GM04503 (cell line): ENCODE results near the gene SMC4.

Source experiments
- DNase-seq: peaks from one replicate; pipeline ENCODE4 v3.0.0-alpha.2; 2012; ENCODE audit warnings: low read depth

The SMC4 gene

GRCh38 chr3:160395297-160395696, 4.2 kb upstream of the SMC4 start:
- DNase-seq = peak; percentile 63

GRCh38 chr3:160398820-160399124, 678 bp upstream of the SMC4 start:
- no peak for DNase-seq

GRCh38 chr3:160400030-160400701, 716 bp downstream of the SMC4 start:
- DNase-seq = no peak

GRCh38 chr3:160400702-160401150, 1.3 kb downstream of the SMC4 start:
- no peak for DNase-seq

- DNase-seq = no peak
These were observed 2.0 kb downstream of the SMC4 start for GRCh38 chr3:160401291-160402095.

- DNase-seq = no peak
These were observed 3.0 kb downstream of the SMC4 start for GRCh38 chr3:160402221-160403027.

GRCh38 chr3:160403028-160403545, 3.6 kb downstream of the SMC4 start:
- no peak for DNase-seq

GRCh38 chr3:160403796-160404470, 4.5 kb downstream of the SMC4 start:
- DNase-seq = no peak

GRCh38 chr3:160409812-160410610, 10.6 kb downstream of the SMC4 start:
- no peak for DNase-seq

- DNase-seq = no peak
These were observed 13.0 kb downstream of the SMC4 start for GRCh38 chr3:160412477-160412876.

GRCh38 chr3:160413613-160414248, 14.3 kb downstream of the SMC4 start:
- DNase-seq = no peak

GRCh38 chr3:160417311-160417710, 17.9 kb downstream of the SMC4 start:
- DNase-seq = no peak

GRCh38 chr3:160427832-160428424, 28.5 kb downstream of the SMC4 start:
- no peak for DNase-seq

- DNase-seq = peak; percentile 79
These were observed 34.6 kb downstream of the SMC4 start for GRCh38 chr3:160434071-160434470.

GRCh38 chr3:160435095-160435494, 35.6 kb downstream of the SMC4 start:
- no peak for DNase-seq

GRCh38 chr3:160435747-160436146, 36.3 kb downstream of the SMC4 start:
- no peak for DNase-seq

- no peak for DNase-seq
These were observed 37.6 kb downstream of the SMC4 start for GRCh38 chr3:160437083-160437455.

GRCh38 chr3:160440687-160441086, 41.2 kb downstream of the SMC4 start:
- no peak for DNase-seq

GRCh38 chr3:160444411-160444810, 45.0 kb downstream of the SMC4 start:
- DNase-seq = no peak

- DNase-seq = no peak
These were observed 46.4 kb downstream of the SMC4 start for GRCh38 chr3:160445854-160446253.
